OCI-LY7 (cell line): ENCODE data around the gene NTN4. TPM values are rescaled to one million over a fixed set of nuclear protein-coding genes. Genes with fewer than 3 reads are reported as not detected.

ENCODE experiments used
- BruUV-seq: library from RNA; stranded (reverse); fragments of 400-500 nt; replicated peaks from 2 replicates; lab custom pipeline; 2021; lab: Mats Ljungman, UMichigan
- CTCF ChIA-PET: fragments of 300-600 bp; sonication (Branson Sonifier 250); formaldehyde crosslinking; loops from one replicate; lab custom pipeline; 2022; ENCODE audit warnings: antibody characterized with exemption; ENCODE audit not compliant: unreplicated experiment; lab: Charles Lee
- POLR2A ChIA-PET: fragments of 300-600 bp; sonication (Branson Sonifier 250); formaldehyde crosslinking; loops from one replicate; lab custom pipeline; 2022; ENCODE audit warnings: antibody characterized with exemption; lab: Charles Lee
- DNase-seq: peaks from one replicate; pipeline ENCODE4 v3.0.0-alpha.2; 2015; ENCODE audit warnings: low spot score
- H2AFZ ChIP-seq: fragments of 200-600 bp; sonication (generic), shearing (Covaris generic); 2 replicates; pipeline ENCODE4 v1.6.1; 2014; ENCODE audit warnings: mild to moderate bottlenecking, antibody characterized with exemption, low read length, moderate library complexity
- H3K27ac ChIP-seq: fragments of 200-600 bp; sonication (generic); 2 replicates; pipeline ENCODE4 v1.5.1; 2014; ENCODE audit warnings: mixed run types, low read depth, mild to moderate bottlenecking, moderate library complexity, low read length, inconsistent platforms; ENCODE audit not compliant: poor library complexity, severe bottlenecking
- H3K36me3 ChIP-seq: fragments of 200-600 bp; sonication (generic); 2 replicates; pipeline ENCODE4 v1.6.1; 2014; ENCODE audit warnings: mild to moderate bottlenecking, antibody characterized with exemption, low read length, moderate library complexity, mixed read lengths; ENCODE audit not compliant: insufficient read depth
- H3K4me1 ChIP-seq: fragments of 200-600 bp; sonication (generic); 2 replicates; pipeline ENCODE4 v1.5.1; 2014; ENCODE audit warnings: mild to moderate bottlenecking, low read length; ENCODE audit not compliant: insufficient read depth, poor library complexity, severe bottlenecking
- H3K4me2 ChIP-seq: fragments of 200-600 bp; sonication (generic); 2 replicates; pipeline ENCODE4 v1.6.1; 2014; ENCODE audit warnings: mild to moderate bottlenecking, low read length
- H3K4me3 ChIP-seq: fragments of 200-600 bp; sonication (generic); 2 replicates; pipeline ENCODE4 v1.5.1; 2014; ENCODE audit warnings: mild to moderate bottlenecking, low read depth, low read length; ENCODE audit not compliant: poor library complexity, severe bottlenecking
- H3K79me2 ChIP-seq: fragments of 200-600 bp; sonication (generic); 2 replicates; pipeline ENCODE4 v1.6.1; 2016; ENCODE audit warnings: low read depth, mild to moderate bottlenecking, low read length, moderate library complexity, mixed read lengths; ENCODE audit not compliant: insufficient read depth
- H3K9me2 ChIP-seq: fragments of 200-600 bp; sonication (generic); 2 replicates; pipeline ENCODE4 v1.6.1; 2016; ENCODE audit warnings: mild to moderate bottlenecking, low read length, mixed read lengths; ENCODE audit not compliant: insufficient read depth
- H3K9me3 ChIP-seq: fragments of 200-600 bp; sonication (generic); 2 replicates; pipeline ENCODE4 v1.6.1; 2014; ENCODE audit warnings: mild to moderate bottlenecking, mixed run types, low read length, mixed read lengths
- H4K20me1 ChIP-seq: fragments of 200-600 bp; sonication (generic); 2 replicates; pipeline ENCODE4 v1.6.1; 2014; ENCODE audit warnings: mild to moderate bottlenecking, antibody characterized with exemption, low read length, moderate library complexity, mixed read lengths; ENCODE audit not compliant: insufficient read depth
- EZH2phosphoT487 ChIP-seq: fragments of 200-600 bp; sonication (generic); IDR thresholded peaks from 2 replicates; pipeline ENCODE4 v1.6.1; 2018; ENCODE audit warnings: low read depth, borderline replicate concordance, mild to moderate bottlenecking, mixed run types, antibody characterized with exemption, low read length, moderate library complexity, mixed read lengths
- intact Hi-C: fragments of 100-400 bp; cut with micrococcal nuclease; formaldehyde crosslinking; loops from one replicate; pipeline ENCODE4 v1.10.0; 2022; ENCODE audit not compliant: unreplicated experiment
- small RNA-seq: library from RNA; depleted of rRNA; stranded (forward); fragments of <200 nt; gene quantifications from one replicate; pipeline ENCODE3, GENCODE V24; 2014
- total RNA-seq, 2 experiments: library from RNA; depleted of rRNA in 1 of 2; stranded (reverse); fragments of >200 nt in 1 of 2; shearing (Covaris generic) in 1 of 2; gene quantifications; 2 replicates each; pipeline ENCODE4 v1.2.3, GENCODE V29; 2014 to 2022
- TF ChIP-seq, protein P1 (sequence below): fragments of 200-600 bp; sonication (generic); conservative IDR thresholded peaks from 2 replicates; pipeline ENCODE4 v1.5.1; 2014; ENCODE audit warnings: mild to moderate bottlenecking, antibody characterized with exemption, low read length, moderate library complexity, mixed read lengths

NTN4 gene
- total RNA-seq, 2 experiments from 2014 or later: not detected

DNA sequence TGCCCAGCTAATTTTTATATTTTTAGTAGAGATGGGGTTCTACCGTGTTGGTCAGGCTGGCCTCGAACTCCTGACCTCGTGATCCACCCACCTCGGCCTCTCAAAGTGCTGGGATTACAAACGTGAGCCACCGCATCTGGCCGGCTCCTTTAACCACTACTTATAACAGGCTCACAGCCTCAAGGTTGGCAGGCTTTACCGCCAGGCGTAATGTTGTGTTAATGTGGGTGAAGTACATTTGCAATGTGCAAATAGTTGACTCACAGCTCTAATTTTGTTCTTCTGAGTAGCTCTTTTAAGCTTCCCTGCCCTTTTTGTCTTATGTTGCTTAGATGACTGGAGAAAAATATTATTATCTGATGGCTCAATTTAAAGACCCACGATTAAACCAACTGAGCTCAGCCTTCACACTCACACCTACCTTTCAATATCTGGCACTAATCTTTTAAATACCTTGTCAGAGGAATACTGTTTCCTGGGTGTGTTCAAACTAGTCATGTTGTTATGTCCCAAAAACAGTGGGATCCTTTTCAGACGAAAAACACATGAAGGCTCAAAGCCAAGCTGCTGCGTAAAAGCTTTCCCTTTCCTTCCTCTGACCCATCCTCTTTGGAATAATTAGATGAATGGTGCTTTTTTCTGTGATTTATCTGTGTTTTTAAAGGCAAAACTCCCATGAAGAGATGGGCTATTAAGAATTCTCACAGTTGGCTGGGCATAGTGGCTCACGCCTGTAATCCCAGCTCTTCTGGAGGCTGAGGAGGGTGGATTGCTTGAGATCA, 182.1 kb downstream of the NTN4 start:
- Histone ChIP-seq H3K9me2 (no peaks in the 10 kb centered on the region), H3K4me1 (no peaks in the 10 kb centered on the region), H3K4me3 (no peak overlapping the region), H3K9me3 (no peaks in the 10 kb centered on the region), H3K36me3 (no peaks in the 10 kb centered on the region), H3K27ac (no peak overlapping the region), H4K20me1 (no peaks in the 10 kb centered on the region), H3K4me2 (no peak overlapping the region), H2AFZ (no peak overlapping the region), H3K79me2 (no peaks in the 10 kb centered on the region)
- CTCF ChIA-PET: interaction anchor here (0.6 kb wide), 1 partner anchor 8 kb away, joined by 3 read pairs; no protein-coding TSS in a partner anchor
- intact Hi-C loops: no loop called here
- BruUV-seq: no TSS peak
- DNase-seq: no peak
- TF ChIP-seq, protein P1, sequence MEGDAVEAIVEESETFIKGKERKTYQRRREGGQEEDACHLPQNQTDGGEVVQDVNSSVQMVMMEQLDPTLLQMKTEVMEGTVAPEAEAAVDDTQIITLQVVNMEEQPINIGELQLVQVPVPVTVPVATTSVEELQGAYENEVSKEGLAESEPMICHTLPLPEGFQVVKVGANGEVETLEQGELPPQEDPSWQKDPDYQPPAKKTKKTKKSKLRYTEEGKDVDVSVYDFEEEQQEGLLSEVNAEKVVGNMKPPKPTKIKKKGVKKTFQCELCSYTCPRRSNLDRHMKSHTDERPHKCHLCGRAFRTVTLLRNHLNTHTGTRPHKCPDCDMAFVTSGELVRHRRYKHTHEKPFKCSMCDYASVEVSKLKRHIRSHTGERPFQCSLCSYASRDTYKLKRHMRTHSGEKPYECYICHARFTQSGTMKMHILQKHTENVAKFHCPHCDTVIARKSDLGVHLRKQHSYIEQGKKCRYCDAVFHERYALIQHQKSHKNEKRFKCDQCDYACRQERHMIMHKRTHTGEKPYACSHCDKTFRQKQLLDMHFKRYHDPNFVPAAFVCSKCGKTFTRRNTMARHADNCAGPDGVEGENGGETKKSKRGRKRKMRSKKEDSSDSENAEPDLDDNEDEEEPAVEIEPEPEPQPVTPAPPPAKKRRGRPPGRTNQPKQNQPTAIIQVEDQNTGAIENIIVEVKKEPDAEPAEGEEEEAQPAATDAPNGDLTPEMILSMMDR: no peak
- no peak for TF ChIP-seq EZH2phosphoT487
- POLR2A ChIA-PET: interaction anchor here (0.6 to 1.0 kb wide), 3 partner anchors 10 to 153 kb away, joined by 3 to 5 read pairs (median 3); no protein-coding TSS in a partner anchor

Small RNA genes lying within 50 kb of the gene (small RNA-seq; reads per million reads assigned to genes)
- gene RF00019 (not detected), gene RNU6-247P (not detected)

Other genes with a start within 250 kb of the NTN4 start
- 4.0 and 8.6 TPM in 2 replicates for gene USP44, start 239.3 kb downstream of the NTN4 start, total RNA-seq (2014; rRNA removed; shearing (Covaris generic))
- 3.4 and 4.2 TPM in 2 replicates for gene USP44, start 239.3 kb downstream of the NTN4 start, total RNA-seq (2022)
- 34.9 and 38.4 TPM in 2 replicates for gene SNRPF, start 68.2 kb upstream of the NTN4 start, total RNA-seq (2014; rRNA removed; shearing (Covaris generic))
- 43.5 and 53.2 TPM in 2 replicates for gene SNRPF, start 68.2 kb upstream of the NTN4 start, total RNA-seq (2022)
- gene CCDC38, start 151.8 kb upstream of the NTN4 start, total RNA-seq (2014; rRNA removed; shearing (Covaris generic)): 0.16 and 0.18 TPM in 2 replicates
- 0.99 and 1.5 TPM in 2 replicates for gene CCDC38, start 151.8 kb upstream of the NTN4 start, total RNA-seq (2022)
- 0.50 and 0.67 TPM in 2 replicates for gene AMDHD1, start 152.6 kb upstream of the NTN4 start, total RNA-seq (2014; rRNA removed; shearing (Covaris generic))
- gene AMDHD1, start 152.6 kb upstream of the NTN4 start, total RNA-seq (2022): 2.6 and 2.8 TPM in 2 replicates
- gene HAL, start 205.6 kb upstream of the NTN4 start, total RNA-seq (2014; rRNA removed; shearing (Covaris generic)): 0.25 and 0.57 TPM in 2 replicates
- gene HAL, start 205.6 kb upstream of the NTN4 start, total RNA-seq (2022): 1.4 and 2.1 TPM in 2 replicates
- gene LTA4H, start 244.8 kb upstream of the NTN4 start, total RNA-seq (2014; rRNA removed; shearing (Covaris generic)): 75.6 and 86.7 TPM in 2 replicates
- gene LTA4H, start 244.8 kb upstream of the NTN4 start, total RNA-seq (2022): 120 and 122 TPM in 2 replicates